BE2C (cell line): ENCODE measurements around the gene YJU2. TPM values are rescaled to one million over a fixed set of nuclear protein-coding genes. Genes with fewer than 3 reads are reported as not detected.

ENCODE experiments used
- DNase-seq: peaks from one replicate; pipeline ENCODE4 v3.0.0-alpha.2; 2020
- H3K27me3 ChIP-seq: fragments of 250-450 bp; sonication (Bioruptor Pico); 2 replicates; pipeline ENCODE4 v1.5.1; 2020; ENCODE audit warnings: mild to moderate bottlenecking
- H3K36me3 ChIP-seq: fragments of 250-450 bp; sonication (Bioruptor Pico); 2 replicates; pipeline ENCODE4 v1.5.1; 2020; ENCODE audit warnings: mild to moderate bottlenecking
- H3K4me1 ChIP-seq: fragments of 250-450 bp; sonication (Bioruptor Pico); 2 replicates; pipeline ENCODE4 v1.5.1; 2020
- H3K4me3 ChIP-seq: 2 replicates; pipeline ENCODE4 v1.5.1; 2011; ENCODE audit warnings: low read depth, low read length
- H3K9me3 ChIP-seq: fragments of 250-450 bp; sonication (Bioruptor Pico); 2 replicates; pipeline ENCODE4 v1.5.1; 2020
- CTCF ChIP-seq: IDR thresholded peaks from 2 replicates; pipeline ENCODE4 v1.5.1; 2012; ENCODE audit warnings: mild to moderate bottlenecking, low read depth, low read length
- polyA plus RNA-seq: library from polyadenylated mRNA; unstranded; fragments of >200 nt; gene quantifications from one replicate; pipeline ENCODE4 v1.2.1, GENCODE V29; 2012; ENCODE audit warnings: low read depth, missing spikeins; ENCODE audit not compliant: insufficient read length, insufficient read depth

YJU2 gene
- polyA plus RNA-seq: 146 TPM

- Histone ChIP-seq H3K9me3 (peaks cover under 1% of the 10 kb centered on the region; the same call in 1 of the 2 replicates), H3K4me1 (no peaks in the 10 kb centered on the region; the same call in 1 of the 2 replicates), H3K27me3 (no peaks in the 10 kb centered on the region), H3K4me3 (peak within 1 kb of the TSS; percentile 87), H3K36me3 (peaks cover 34% of the 10 kb centered on the region)
- peak; percentile 100 for DNase-seq
- peak; percentile 75 for TF ChIP-seq CTCF
Observed at GRCh38 chr19:4246767-4247593, at the start of gene YJU2. Gene YJU2 (plus strand): TSS chr19:4247080. CDS start chr19:4247147, 67 bp downstream.

GRCh38 chr19:4197228-4197624 lies 49.7 kb upstream of the YJU2 start:
- Histone ChIP-seq H3K9me3 (no peaks in the 10 kb centered on the region), H3K36me3 (no peaks in the 10 kb centered on the region), H3K27me3 (peaks cover 33% of the 10 kb centered on the region), H3K4me1 (no peaks in the 10 kb centered on the region), H3K4me3 (no peak overlapping the region)
- TF ChIP-seq CTCF: no peak
- DNase-seq: no peak

GRCh38 chr19:4197625-4198466 lies 49.0 kb upstream of the YJU2 start:
- Histone ChIP-seq H3K9me3 (no peaks in the 10 kb centered on the region), H3K4me1 (no peaks in the 10 kb centered on the region), H3K27me3 (peaks cover 33% of the 10 kb centered on the region), H3K4me3 (no peak overlapping the region), H3K36me3 (no peaks in the 10 kb centered on the region)
- TF ChIP-seq CTCF: no peak
- DNase-seq: no peak

GRCh38 chr19:4198467-4199126 lies 48.3 kb upstream of the YJU2 start:
- no peak for DNase-seq
- H3K36me3 ChIP-seq: no peaks in the 10 kb centered on the region
- no peaks in the 10 kb centered on the region for H3K9me3 ChIP-seq
- no peak for TF ChIP-seq CTCF
- H3K4me3 ChIP-seq: no peak overlapping the region
- peaks cover 33% of the 10 kb centered on the region for H3K27me3 ChIP-seq
- H3K4me1 ChIP-seq: no peaks in the 10 kb centered on the region

- H3K9me3 ChIP-seq: no peaks in the 10 kb centered on the region
- no peak for DNase-seq
- no peaks in the 10 kb centered on the region for H3K4me1 ChIP-seq
- peaks cover 26% of the 10 kb centered on the region for H3K27me3 ChIP-seq
- no peak for TF ChIP-seq CTCF
- H3K36me3 ChIP-seq: no peaks in the 10 kb centered on the region
- no peak overlapping the region for H3K4me3 ChIP-seq
Observed at GRCh38 chr19:4199699-4200293, 47.1 kb upstream of the YJU2 start.
